ENCODE measurements around the gene LRRC7. TPM values are rescaled to one million over a fixed set of nuclear protein-coding genes. Genes with fewer than 3 reads are reported as not detected.

The LRRC7 gene
- total and polyA plus RNA-seq, 2 experiments from 2014 or later = 1.2 TPM; not detected in 1

- no peak overlapping the region for H3K4me2 ChIP-seq
- peaks cover 2% of the 10 kb centered on the region; the same call in 1 of the 3 replicates for H3K4me1 Mint-ChIP-seq
- no peaks in the 10 kb centered on the region for H3K27me3 ChIP-seq (ENCODE audit: insufficient read depth)
- no peak overlapping the region for H3K27ac ChIP-seq (ENCODE audit: low read depth)
- H2AFZ ChIP-seq = no peak overlapping the region
- H3K36me3 Mint-ChIP-seq (ENCODE audit: low read depth) = peaks cover 3% of the 10 kb centered on the region; the same call in 2 of the 3 replicates
- H3K9me2 ChIP-seq (ENCODE audit: insufficient read depth) = no peaks in the 10 kb centered on the region
- H3K4me3 Mint-ChIP-seq = no peak overlapping the region
- DNase-seq (ENCODE audit: low spot score) (no peak), ATAC-seq (no peak)
- no peaks in the 10 kb centered on the region for H3K4me1 ChIP-seq (ENCODE audit: insufficient read depth)
- no peaks in the 10 kb centered on the region for H3K36me3 ChIP-seq (ENCODE audit: insufficient read depth)
- no peaks in the 10 kb centered on the region for H4K20me1 ChIP-seq (replicated peaks; ENCODE audit: insufficient read depth)
- H3K4me3 ChIP-seq = no peak overlapping the region
- TF ChIP-seq CTCF (conservative IDR thresholded peaks at IDR 0.05; ENCODE audit: low read depth in 2 of 2) (no peak), STAT1 (IDR thresholded peaks at IDR 0.05; ENCODE audit: unreplicated experiment) (no peak), ZNF462 (CRISPR knock-in tag; IDR thresholded peaks at IDR 0.05) (no peak), ZNF331 (CRISPR knock-in tag; IDR thresholded peaks at IDR 0.05; ENCODE audit: low read depth) (no peak), REST (IDR thresholded peaks at IDR 0.05; ENCODE audit: unreplicated experiment) (no peak), EZH2phosphoT487 (IDR thresholded peaks at IDR 0.05; ENCODE audit: unreplicated experiment) (no peak), EZH2 (IDR thresholded peaks at IDR 0.05; ENCODE audit: low read depth, unreplicated experiment) (no peak), JUNB (IDR thresholded peaks at IDR 0.05; ENCODE audit: unreplicated experiment) (no peak), POLR2AphosphoS5 (IDR thresholded peaks at IDR 0.05; ENCODE audit: low read depth) (no peak), ETS1 (IDR thresholded peaks at IDR 0.05) (no peak), NANOG (IDR thresholded peaks at IDR 0.05; ENCODE audit: borderline replicate concordance) (no peak), CREB1 (CRISPR knock-in tag; IDR thresholded peaks at IDR 0.05; ENCODE audit: low read depth) (no peak), ZNF114 (CRISPR knock-in tag; IDR thresholded peaks at IDR 0.05) (no peak)
- H3K27ac Mint-ChIP-seq = no peak overlapping the region
- peaks cover 2% of the 10 kb centered on the region for H3K27me3 Mint-ChIP-seq (ENCODE audit: insufficient read depth, low read depth, poor library complexity)
- H3K79me2 ChIP-seq (replicated peaks; ENCODE audit: insufficient read depth) = no peaks in the 10 kb centered on the region
- H3K9me3 Mint-ChIP-seq = no peaks in the 10 kb centered on the region
- H3F3A ChIP-seq (replicated peaks; ENCODE audit: low read depth) = no peaks in the 10 kb centered on the region
These were observed 586.0 kb downstream of the LRRC7 start for GRCh38 chr1:70153739-70154138.
